Esophagus muscularis mucosa (tissue), 4 donors: ENCODE data around the gene EEF1E1. TPM values are rescaled to one million over a fixed set of nuclear protein-coding genes. Genes with fewer than 3 reads are reported as not detected.

ENCODE experiments used
- DNase-seq: peaks from one replicate; pipeline ENCODE4 v3.0.0-alpha.2; 2017; ENCODE audit errors: extremely low spot score
- H3K27ac ChIP-seq, 4 donors: fragments of 200-600 bp; sonication (generic); replicated peaks in 1 of 4; 1 replicate in 3 of 4; 2 replicates in 1 of 4; pipeline ENCODE4 v1.5.1; 2016 to 2019; ENCODE audit warnings: mild to moderate bottlenecking in 1 of 4
- H3K27me3 ChIP-seq, 4 donors: fragments of 200-600 bp; sonication (generic); one replicate each; pipeline versions ENCODE4 v1.5.1 to v1.6.0; 2016 to 2019
- H3K36me3 ChIP-seq, 4 donors: fragments of 200-600 bp; sonication (generic); one replicate each; pipeline ENCODE4 v1.5.1; 2016 to 2019
- H3K4me1 ChIP-seq, 4 donors: fragments of 200-600 bp; sonication (generic); one replicate each; pipeline ENCODE4 v1.5.1; 2016 to 2019
- H3K4me3 ChIP-seq, 4 donors: fragments of 200-600 bp; sonication (generic); 1 replicate in 2 of 4; 2 replicates in 2 of 4; pipeline ENCODE4 v1.5.1; 2016 to 2019; ENCODE audit warnings: mild to moderate bottlenecking in 4 of 4, moderate library complexity in 1 of 4
- H3K9me3 ChIP-seq, 4 donors: fragments of 200-600 bp; sonication (generic); 1 replicate in 3 of 4; 2 replicates in 1 of 4; pipeline ENCODE4 v1.5.1; 2016 to 2019
- CTCF ChIP-seq, 3 experiments: fragments of 200-600 bp in 2 of 3; fragments of 450-650 bp in 1 of 3; sonication (generic) in 2 of 3; IDR thresholded peaks; one replicate each; pipeline ENCODE4 v1.5.1; 2017 to 2019; ENCODE audit warnings: antibody characterized with exemption in 3 of 3, mild to moderate bottlenecking in 2 of 3, moderate library complexity in 1 of 3
- EP300 ChIP-seq: sonication (generic); formaldehyde crosslinking; IDR thresholded peaks from one replicate; pipeline ENCODE4 v1.6.1; 2017; ENCODE audit warnings: antibody characterized with exemption
- POLR2A ChIP-seq: fragments of 450-650 bp; IDR thresholded peaks from one replicate; pipeline ENCODE4 v1.6.1; 2017; ENCODE audit warnings: antibody characterized with exemption, moderate library complexity, mild to moderate bottlenecking, low read depth
- POLR2AphosphoS5 ChIP-seq, 2 donors: sonication (generic); formaldehyde crosslinking; IDR thresholded peaks; one replicate each; pipeline ENCODE4 v1.6.1; 2017; ENCODE audit warnings: antibody characterized with exemption in 2 of 2
- WGBS: methylation state at CpG from one replicate; pipeline ENCODE4 v1.1.5; 2018; 5-methylcytosine and 5-hydroxymethylcytosine counted together
- intact Hi-C: fragments of 100-400 bp; cut with DNase I; formaldehyde crosslinking; loops from one replicate; pipeline ENCODE4 v1.15.1; 2023
- total RNA-seq, 4 donors: library from RNA; depleted of rRNA; stranded (reverse); fragments of >200 nt; gene quantifications; one replicate each; pipeline versions ENCODE4 v1.1.0 to v1.2.1, GENCODE V29; 2016

EEF1E1 gene
- total RNA-seq, 4 donors from 2014 or later, result 25.2 to 45.2 (median 37.1) TPM

DNA sequence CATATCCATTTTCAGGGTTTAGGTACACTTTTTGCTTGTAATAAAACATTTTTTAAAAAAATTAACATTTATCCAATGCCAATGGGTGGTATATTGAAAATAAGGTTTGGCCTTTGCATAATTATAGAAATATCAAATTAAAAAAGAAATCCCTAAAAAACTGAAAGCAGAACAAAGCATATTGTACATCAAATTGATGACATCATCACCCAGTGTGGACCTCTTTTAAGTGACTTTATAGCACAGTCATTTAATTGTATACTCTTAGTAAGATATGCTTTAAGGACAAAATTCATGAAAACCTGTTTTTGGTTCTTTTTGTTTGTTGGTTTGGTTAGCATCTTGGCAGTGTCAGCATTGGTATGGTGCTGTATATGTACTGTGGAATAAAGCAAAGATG, 1.4 kb upstream of the EEF1E1 start:
- no peak for TF ChIP-seq CTCF (IDR thresholded peaks at IDR 0.05)
- no peak for TF ChIP-seq POLR2AphosphoS5 (IDR thresholded peaks at IDR 0.05)
- no peak for TF ChIP-seq EP300
- no peak for TF ChIP-seq POLR2A
- no peaks in the 10 kb centered on the region for H3K9me3 ChIP-seq
- H3K4me1 ChIP-seq, result peaks cover 7 to 21% (median 15%) of the 10 kb centered on the region in 4 donors
- intact Hi-C loops, result no loop called here
- no peak for DNase-seq
- H3K36me3 ChIP-seq, result no peaks in the 10 kb centered on the region
- H3K27ac ChIP-seq, result no peak overlapping the region
- H3K4me3 ChIP-seq, result no peak overlapping the region
- peaks cover 0 to 28% (median 0%) of the 10 kb centered on the region in 4 donors for H3K27me3 ChIP-seq

DNA sequence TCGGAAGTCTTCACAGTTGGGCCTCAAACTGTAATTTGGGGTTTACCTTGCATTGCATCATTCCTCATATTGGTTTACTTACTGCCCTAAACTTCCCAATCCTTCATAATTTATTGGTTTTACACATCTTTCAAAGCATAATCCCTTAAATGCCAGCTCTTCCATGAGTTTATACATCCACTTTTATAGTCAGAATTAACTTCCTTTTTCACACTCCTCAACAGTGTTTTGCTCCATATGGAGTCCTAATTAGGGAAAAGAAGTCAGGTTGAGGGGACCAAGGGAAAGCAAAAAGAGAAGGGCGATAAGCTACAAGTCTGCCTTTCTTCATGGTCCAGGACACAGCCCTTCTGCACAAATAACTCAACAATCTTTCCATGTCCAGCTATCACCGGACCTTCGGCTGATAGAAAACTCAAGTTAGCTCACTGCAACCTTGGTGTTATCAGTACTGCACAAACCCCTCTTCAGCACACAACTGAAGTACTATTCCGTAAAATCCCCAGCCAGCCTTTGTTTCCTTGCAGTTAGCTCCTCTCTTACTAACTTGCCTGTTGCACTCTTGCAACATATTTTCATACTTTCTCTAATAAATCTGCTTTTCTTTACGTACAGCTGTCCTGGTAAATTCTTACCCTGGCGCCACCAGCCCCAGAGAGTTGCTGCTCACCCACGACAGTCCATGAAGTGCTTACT, 2.0 kb downstream of the EEF1E1 start:
- Histone ChIP-seq H3K36me3 (peaks cover 13 to 20% (median 17%) of the 10 kb centered on the region in 4 donors), H3K4me1 (peaks cover 7 to 21% (median 15%) of the 10 kb centered on the region in 4 donors), H3K27me3 (no peaks in the 10 kb centered on the region), H3K4me3 (no peak overlapping the region), H3K27ac (no peak overlapping the region), H3K9me3 (no peaks in the 10 kb centered on the region)
- intact Hi-C loops, result no loop called here
- TF ChIP-seq EP300 (no peak), POLR2AphosphoS5 (IDR thresholded peaks at IDR 0.05) (no peak), POLR2A (no peak)
- WGBS, result 89% methylated on average over 8 of the region's 8 CpGs
- no peak for DNase-seq

DNA sequence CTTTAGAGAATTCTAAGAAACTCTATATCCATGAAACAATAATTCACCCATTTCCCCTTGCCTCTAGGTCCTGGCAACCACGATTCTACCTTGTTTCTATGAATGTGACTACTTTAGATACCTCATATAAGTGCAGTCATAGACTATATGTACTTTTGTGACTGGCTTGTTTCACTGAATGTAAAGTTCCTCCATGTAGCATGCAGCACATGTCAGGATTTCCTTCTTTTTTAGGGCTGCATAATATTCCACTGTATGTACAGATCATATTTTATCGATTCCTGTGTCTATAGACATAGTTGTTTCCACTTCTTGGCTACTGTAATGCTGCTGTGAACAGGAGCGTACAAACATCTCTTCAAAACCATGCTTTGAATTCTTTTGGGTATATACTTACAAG, 11.7 kb downstream of the EEF1E1 start:
- 94% methylated on average over 3 of the region's 3 CpGs for WGBS
- Histone ChIP-seq H3K27me3 (no peaks in the 10 kb centered on the region), H3K9me3 (no peaks in the 10 kb centered on the region), H3K4me1 (peaks cover 0 to 5% (median 0%) of the 10 kb centered on the region in 4 donors), H3K36me3 (peaks cover 12 to 80% (median 52%) of the 10 kb centered on the region in 4 donors), H3K4me3 (no peak overlapping the region), H3K27ac (no peak overlapping the region)
- no peak for TF ChIP-seq CTCF (IDR thresholded peaks at IDR 0.05)
- no peak for TF ChIP-seq POLR2AphosphoS5 (IDR thresholded peaks at IDR 0.05)
- no peak for TF ChIP-seq EP300
- TF ChIP-seq POLR2A, result no peak
- DNase-seq, result no peak
- intact Hi-C loops, result no loop called here

- Histone ChIP-seq H3K27ac (no peak overlapping the region), H3K27me3 (no peaks in the 10 kb centered on the region), H3K36me3 (peaks cover 0 to 63% (median 38%) of the 10 kb centered on the region in 4 donors), H3K4me3 (no peak overlapping the region), H3K9me3 (no peaks in the 10 kb centered on the region), H3K4me1 (peaks cover 0 to 14% (median 9%) of the 10 kb centered on the region in 4 donors)
- no peak for DNase-seq
- 89% methylated on average over 2 of the region's 2 CpGs for WGBS
- intact Hi-C loops, result no loop called here
- TF ChIP-seq POLR2A (no peak), CTCF (IDR thresholded peaks at IDR 0.05) (no peak), EP300 (no peak), POLR2AphosphoS5 (IDR thresholded peaks at IDR 0.05) (no peak)
Measured at GRCh38 chr6:8088886-8089285, 13.5 kb downstream of the EEF1E1 start.

DNA sequence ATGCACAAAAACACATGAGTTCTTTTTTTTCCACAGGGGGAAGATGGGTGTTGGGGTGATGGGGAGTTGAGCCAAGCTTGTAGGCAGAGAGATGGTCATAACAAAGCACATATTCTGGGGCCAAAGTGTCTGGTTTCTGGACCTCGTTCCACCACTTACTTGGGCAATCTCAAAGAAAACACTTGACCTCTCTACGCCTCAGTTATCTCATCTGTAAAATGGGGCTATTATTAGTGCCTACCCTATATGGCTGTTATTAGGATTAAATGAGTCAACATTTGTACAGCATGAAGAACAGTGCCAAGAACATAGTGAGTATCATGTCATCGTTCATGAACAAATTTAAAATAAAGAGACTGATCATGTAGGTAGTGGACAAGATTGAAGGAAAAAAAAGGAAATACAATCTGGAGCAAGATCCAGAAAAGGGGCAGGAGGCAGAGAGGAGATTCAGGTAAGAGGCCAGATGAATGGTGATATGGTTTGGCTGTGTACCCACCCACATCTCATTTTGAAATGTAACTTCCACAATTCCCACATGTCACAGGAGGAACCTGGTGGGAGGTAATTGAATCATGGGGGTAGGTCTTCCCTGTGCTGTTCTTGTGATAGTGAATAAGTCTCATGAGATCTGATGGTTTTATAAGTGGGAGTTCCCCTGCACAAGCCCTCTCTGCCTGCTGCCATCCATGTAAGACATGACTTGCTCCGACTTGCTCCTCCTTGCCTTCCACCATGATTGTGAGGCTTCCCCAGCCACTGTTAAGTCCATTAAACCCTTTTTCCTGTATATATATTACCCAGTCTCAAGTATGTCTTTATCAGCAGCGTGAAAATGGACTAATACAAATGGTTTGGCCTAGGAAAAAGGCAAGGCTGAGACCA, 14.2 kb downstream of the EEF1E1 start:
- no peak overlapping the region for H3K27ac ChIP-seq
- no peaks in the 10 kb centered on the region for H3K27me3 ChIP-seq
- 85% methylated on average over 5 of the region's 5 CpGs for WGBS
- peaks cover 0 to 20% (median 11%) of the 10 kb centered on the region in 4 donors for H3K4me1 ChIP-seq
- no peak overlapping the region for H3K4me3 ChIP-seq
- H3K36me3 ChIP-seq, result peaks cover 0 to 60% (median 35%) of the 10 kb centered on the region in 4 donors
- H3K9me3 ChIP-seq, result no peaks in the 10 kb centered on the region
- no peak for DNase-seq
- TF ChIP-seq EP300 (no peak), POLR2A (no peak), CTCF (IDR thresholded peaks at IDR 0.05) (no peak), POLR2AphosphoS5 (IDR thresholded peaks at IDR 0.05) (no peak)
- intact Hi-C loops, result no loop called here
